GM12801 (cell line): ENCODE data around the gene ARHGAP1.

Source experiments
- CTCF ChIP-seq: IDR thresholded peaks from one replicate; pipeline ENCODE4 v1.5.1; 2011; ENCODE audit warnings: control low read depth; ENCODE audit not compliant: insufficient read length; ENCODE audit errors: extremely low read depth

Gene ARHGAP1

GRCh38 chr11:46721286-46721685 is 20.9 kb upstream of the ARHGAP1 start:
- TF ChIP-seq CTCF, result no peak

GRCh38 chr11:46719543-46720218 is 19.3 kb upstream of the ARHGAP1 start:
- TF ChIP-seq CTCF, result no peak

- TF ChIP-seq CTCF, result no peak
Observed at GRCh38 chr11:46719048-46719542, 18.7 kb upstream of the ARHGAP1 start, which contains the start of gene F2. F2 (plus strand) TSS chr11:46719213; CDS start chr11:46719236, 23 bp downstream.

GRCh38 chr11:46718155-46719019 is 18.0 kb upstream of the ARHGAP1 start:
- no peak for TF ChIP-seq CTCF

GRCh38 chr11:46712874-46713576 is 12.6 kb upstream of the ARHGAP1 start:
- TF ChIP-seq CTCF, result no peak

GRCh38 chr11:46711303-46711702 is 10.9 kb upstream of the ARHGAP1 start:
- no peak for TF ChIP-seq CTCF

- TF ChIP-seq CTCF, result no peak
Observed at GRCh38 chr11:46710821-46711269, 10.4 kb upstream of the ARHGAP1 start.
